BJ (cell line): ENCODE measurements around the gene HOXD13. TPM values are rescaled to one million over a fixed set of nuclear protein-coding genes. Genes with fewer than 3 reads are reported as not detected.

Experiments
- CTCF ChIA-PET: fragments of 350-600 bp; formaldehyde crosslinking; extraction: SDS; loops from one replicate; lab custom pipeline; 2021; ENCODE audit warnings: antibody characterized with exemption, inconsistent platforms; lab: Yijun Ruan, JAX
- POLR2A ChIA-PET: fragments of 300-600 bp; sonication (Branson Sonifier 250); formaldehyde crosslinking; extraction: SDS; loops from one replicate; lab custom pipeline; 2021; ENCODE audit warnings: antibody characterized with exemption; lab: Charles Lee
- DNase-seq: peaks from one replicate; pipeline ENCODE4 v3.0.0-alpha.2; 2011; ENCODE audit warnings: low read depth
- H3K27me3 ChIP-seq: 2 replicates; pipeline ENCODE4 v1.6.0; 2011; ENCODE audit warnings: low read length; ENCODE audit not compliant: control insufficient read depth, insufficient read depth
- H3K36me3 ChIP-seq: 2 replicates; pipeline ENCODE4 v1.5.1; 2011; ENCODE audit warnings: low read length; ENCODE audit not compliant: control insufficient read depth, insufficient read depth
- H3K4me3 ChIP-seq: 2 replicates; pipeline ENCODE4 v1.5.1; 2011; ENCODE audit warnings: low read depth, mild to moderate bottlenecking, control low read depth, low read length
- CTCF ChIP-seq: IDR thresholded peaks from 2 replicates; pipeline ENCODE4 v1.5.1; 2011; ENCODE audit warnings: low read depth, mild to moderate bottlenecking, control low read depth, inconsistent platforms, low read length, moderate library complexity; ENCODE audit not compliant: insufficient read depth
- polyA plus RNA-seq: library from polyadenylated mRNA; depleted of rRNA; stranded (reverse); fragments of >200 nt; gene quantifications from 2 replicates; pipeline ENCODE4 v1.2.3, GENCODE V29; 2011

The HOXD13 gene
- polyA plus RNA-seq, 1 experiment: 0.43 TPM

- POLR2A ChIA-PET: no interaction called here
- no peak overlapping the region for H3K4me3 ChIP-seq
- peaks cover 18% of the 10 kb centered on the region for H3K27me3 ChIP-seq
- H3K36me3 ChIP-seq: no peaks in the 10 kb centered on the region; the same call in 1 of the 2 replicates
- no peak for TF ChIP-seq CTCF
- CTCF ChIA-PET: interaction anchor here (1.2 to 9.3 kb wide), 6 partner anchors 9 to 1024 kb away, joined by 3 to 149 read pairs (median 16); partner anchors contain the start of gene HOXD10
- DNase-seq: no peak
These were observed 33.2 kb downstream of the HOXD13 start for GRCh38 chr2:176125772-176126054.

GRCh38 chr2:176126929-176127773, 34.6 kb downstream of the HOXD13 start:
- TF ChIP-seq CTCF: peak; percentile 69
- DNase-seq: no peak
- H3K27me3 ChIP-seq: peaks cover 25% of the 10 kb centered on the region
- ChIA-PET CTCF (interaction anchor here (0.6 to 9.3 kb wide), 44 partner anchors 9 to 1034 kb away, joined by 3 to 149 read pairs (median 4); partner anchors contain the start of gene HOXD10), POLR2A (no interaction called here)
- H3K36me3 ChIP-seq: no peaks in the 10 kb centered on the region; the same call in 1 of the 2 replicates
- no peak overlapping the region for H3K4me3 ChIP-seq

GRCh38 chr2:176127774-176128072, 35.2 kb downstream of the HOXD13 start:
- H3K27me3 ChIP-seq: peaks cover 27% of the 10 kb centered on the region
- DNase-seq: no peak
- no peaks in the 10 kb centered on the region; the same call in 1 of the 2 replicates for H3K36me3 ChIP-seq
- CTCF ChIA-PET: interaction anchor here (0.6 to 9.3 kb wide), 27 partner anchors 11 to 1033 kb away, joined by 3 to 149 read pairs (median 5); no protein-coding TSS in a partner anchor
- TF ChIP-seq CTCF: no peak
- H3K4me3 ChIP-seq: no peak overlapping the region
- POLR2A ChIA-PET: no interaction called here

DNA sequence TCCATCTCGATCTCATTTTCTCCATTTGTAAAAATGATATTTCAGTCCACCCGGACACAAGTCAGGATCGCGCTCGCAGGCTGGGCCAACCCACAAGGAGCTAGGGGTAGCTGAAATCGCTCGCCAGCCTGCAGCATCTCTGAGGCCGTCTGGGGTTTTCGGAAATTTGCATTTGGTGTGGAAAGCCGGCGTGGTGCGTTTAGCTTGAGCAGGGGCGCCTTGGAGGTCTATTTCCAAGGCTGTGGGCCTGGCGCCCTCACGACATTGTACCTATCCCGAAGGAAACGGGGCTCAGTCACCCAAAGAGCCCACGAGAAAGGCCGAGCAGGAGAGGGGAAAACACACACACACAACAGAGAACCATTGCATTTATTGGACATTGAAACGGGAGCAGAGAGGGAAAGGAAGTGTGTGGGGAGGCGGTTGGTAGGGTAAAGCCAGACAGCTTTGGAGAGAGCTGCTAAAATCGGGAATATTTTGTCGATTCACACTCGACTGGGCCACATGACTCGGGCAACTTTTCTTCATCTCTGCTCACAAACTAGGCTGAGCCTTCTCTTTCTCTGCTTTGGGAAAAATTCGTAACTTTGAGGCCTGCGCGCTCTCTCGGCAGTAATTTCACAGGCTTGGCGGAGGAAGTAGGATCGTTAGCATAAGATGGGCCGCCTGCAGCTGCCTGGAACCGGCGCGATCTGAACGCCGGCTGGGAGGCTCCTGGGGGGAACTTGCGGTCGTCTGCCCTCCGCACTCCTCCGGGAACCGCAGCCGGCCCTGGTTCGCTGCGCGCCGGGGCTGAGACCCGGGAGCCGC, 35.9 kb downstream of the HOXD13 start:
- DNase-seq: no peak
- ChIA-PET CTCF (interaction anchor here (0.6 to 9.3 kb wide), 14 partner anchors 11 to 1021 kb away, joined by 3 to 149 read pairs (median 5); no protein-coding TSS in a partner anchor), POLR2A (interaction anchor here (0.5 kb wide), 1 partner anchor 523 kb away, joined by 5 read pairs; no protein-coding TSS in a partner anchor)
- H3K4me3 ChIP-seq: no peak overlapping the region
- no peaks in the 10 kb centered on the region; the same call in 1 of the 2 replicates for H3K36me3 ChIP-seq
- no peak for TF ChIP-seq CTCF
- H3K27me3 ChIP-seq: peaks cover 32% of the 10 kb centered on the region
